ENCODE data around the gene SLC38A3. TPM values are rescaled to one million over a fixed set of nuclear protein-coding genes. Genes with fewer than 3 reads are reported as not detected.

SLC38A3 gene
- total RNA-seq, 1 experiment from 2014 or later = 16.8 TPM

DNA sequence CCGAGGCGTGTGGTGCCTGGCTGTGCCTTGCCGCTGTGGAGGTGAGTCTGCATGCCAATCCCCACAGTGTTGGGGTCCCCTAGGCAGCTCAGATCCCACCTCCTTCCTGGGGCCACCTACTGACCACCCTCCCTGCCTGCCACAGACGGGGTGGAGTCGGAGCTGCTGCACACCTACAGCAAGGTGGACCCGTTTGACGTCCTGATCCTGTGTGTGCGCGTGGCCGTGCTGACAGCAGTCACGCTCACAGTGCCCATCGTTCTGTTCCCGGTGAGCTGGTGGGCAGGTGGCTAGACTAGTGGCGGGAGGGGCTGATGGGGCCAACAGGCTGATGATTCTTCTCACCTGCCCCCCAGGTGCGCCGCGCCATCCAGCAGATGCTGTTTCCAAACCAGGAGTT lies 13.4 kb downstream of the SLC38A3 start:
- H3K27me3 ChIP-seq (replicated peaks; ENCODE audit: control insufficient read depth, insufficient read depth, low read length) = no peaks in the 10 kb centered on the region
- no TSS peak for BruUV-seq (replicated peaks)
- ChIA-PET CTCF (interaction anchor here (1.0 kb wide), 1 partner anchor 7 kb away, joined by 3 read pairs; no protein-coding TSS in a partner anchor), POLR2A (no interaction called here)
- Mint-ChIP-seq H3K4me1 (ENCODE audit: low read depth, unreplicated experiment) (no peaks in the 10 kb centered on the region), H3K27me3 (ENCODE audit: insufficient read depth, unreplicated experiment) (no peaks in the 10 kb centered on the region), H3K36me3 (ENCODE audit: insufficient read depth, unreplicated experiment) (peaks cover 6% of the 10 kb centered on the region), H3K4me3 (ENCODE audit: unreplicated experiment) (no peak overlapping the region), H3K9me3 (ENCODE audit: unreplicated experiment) (no peaks in the 10 kb centered on the region), H3K27ac (ENCODE audit: unreplicated experiment) (no peak overlapping the region)
- intact Hi-C loops (cut with micrococcal nuclease; ENCODE audit: unreplicated experiment) = no loop called here
- TF ChIP-seq, protein P1, sequence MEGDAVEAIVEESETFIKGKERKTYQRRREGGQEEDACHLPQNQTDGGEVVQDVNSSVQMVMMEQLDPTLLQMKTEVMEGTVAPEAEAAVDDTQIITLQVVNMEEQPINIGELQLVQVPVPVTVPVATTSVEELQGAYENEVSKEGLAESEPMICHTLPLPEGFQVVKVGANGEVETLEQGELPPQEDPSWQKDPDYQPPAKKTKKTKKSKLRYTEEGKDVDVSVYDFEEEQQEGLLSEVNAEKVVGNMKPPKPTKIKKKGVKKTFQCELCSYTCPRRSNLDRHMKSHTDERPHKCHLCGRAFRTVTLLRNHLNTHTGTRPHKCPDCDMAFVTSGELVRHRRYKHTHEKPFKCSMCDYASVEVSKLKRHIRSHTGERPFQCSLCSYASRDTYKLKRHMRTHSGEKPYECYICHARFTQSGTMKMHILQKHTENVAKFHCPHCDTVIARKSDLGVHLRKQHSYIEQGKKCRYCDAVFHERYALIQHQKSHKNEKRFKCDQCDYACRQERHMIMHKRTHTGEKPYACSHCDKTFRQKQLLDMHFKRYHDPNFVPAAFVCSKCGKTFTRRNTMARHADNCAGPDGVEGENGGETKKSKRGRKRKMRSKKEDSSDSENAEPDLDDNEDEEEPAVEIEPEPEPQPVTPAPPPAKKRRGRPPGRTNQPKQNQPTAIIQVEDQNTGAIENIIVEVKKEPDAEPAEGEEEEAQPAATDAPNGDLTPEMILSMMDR (IDR thresholded peaks at IDR 0.05; ENCODE audit: insufficient read depth in 1 of 2, low read depth in 1 of 2, low read length in 1 of 2, severe bottlenecking in 1 of 2, unreplicated experiment in 1 of 2) = no peak
- no peaks in the 10 kb centered on the region for H3K4me1 ChIP-seq
- H3K9me3 ChIP-seq = no peaks in the 10 kb centered on the region
- no peak overlapping the region for H3K4me3 ChIP-seq (ENCODE audit: low read depth, low read length)
- no peak for DNase-seq
- peaks cover 1% of the 10 kb centered on the region; the same call in 1 of the 2 replicates for H3K36me3 ChIP-seq (ENCODE audit: control insufficient read depth, insufficient read depth, low read length)

DNA sequence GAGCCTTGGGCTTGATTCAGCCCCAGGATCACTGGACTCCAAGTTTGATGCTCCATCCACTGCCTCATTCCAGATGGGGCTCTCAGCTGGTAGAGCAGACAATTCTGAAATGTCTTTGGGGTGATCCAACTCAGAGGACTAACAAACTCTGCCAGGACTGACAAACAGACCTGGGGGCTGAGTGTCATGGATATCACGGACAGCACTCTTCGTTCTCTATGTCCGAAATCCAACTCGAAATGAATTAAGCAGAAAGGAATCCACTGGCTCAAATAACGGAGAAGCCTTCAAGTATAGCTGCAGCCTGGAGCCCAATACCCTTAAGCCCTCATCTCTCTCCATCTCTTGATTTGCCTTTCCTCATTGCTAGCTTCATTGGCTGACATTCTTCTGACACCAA lies 14.2 kb downstream of the SLC38A3 start:
- H3K27me3 ChIP-seq (replicated peaks; ENCODE audit: control insufficient read depth, insufficient read depth, low read length) = no peaks in the 10 kb centered on the region
- Mint-ChIP-seq H3K4me1 (ENCODE audit: low read depth, unreplicated experiment) (no peaks in the 10 kb centered on the region), H3K9me3 (ENCODE audit: unreplicated experiment) (no peaks in the 10 kb centered on the region), H3K27ac (ENCODE audit: unreplicated experiment) (no peak overlapping the region), H3K4me3 (ENCODE audit: unreplicated experiment) (no peak overlapping the region), H3K36me3 (ENCODE audit: insufficient read depth, unreplicated experiment) (peaks cover 6% of the 10 kb centered on the region), H3K27me3 (ENCODE audit: insufficient read depth, unreplicated experiment) (no peaks in the 10 kb centered on the region)
- H3K4me3 ChIP-seq (ENCODE audit: low read depth, low read length) = no peak overlapping the region
- TF ChIP-seq, protein P1 (IDR thresholded peaks at IDR 0.05; ENCODE audit: insufficient read depth in 1 of 2, low read depth in 1 of 2, low read length in 1 of 2, severe bottlenecking in 1 of 2, unreplicated experiment in 1 of 2) = no peak
- no peaks in the 10 kb centered on the region for H3K4me1 ChIP-seq
- no TSS peak for BruUV-seq (replicated peaks)
- POLR2A ChIA-PET = no interaction called here
- H3K9me3 ChIP-seq = no peaks in the 10 kb centered on the region
- H3K36me3 ChIP-seq (ENCODE audit: control insufficient read depth, insufficient read depth, low read length) = peaks cover 1% of the 10 kb centered on the region; the same call in 1 of the 2 replicates
- intact Hi-C loops (cut with micrococcal nuclease; ENCODE audit: unreplicated experiment) = no loop called here
- DNase-seq = no peak
- CTCF ChIA-PET = no interaction called here

GRCh38 chr3:50220109-50220508 lies 15.0 kb downstream of the SLC38A3 start:
- Mint-ChIP-seq H3K4me1 (ENCODE audit: low read depth, unreplicated experiment) (no peaks in the 10 kb centered on the region), H3K36me3 (ENCODE audit: insufficient read depth, unreplicated experiment) (peaks cover 6% of the 10 kb centered on the region), H3K27me3 (ENCODE audit: insufficient read depth, unreplicated experiment) (no peaks in the 10 kb centered on the region), H3K27ac (ENCODE audit: unreplicated experiment) (no peak overlapping the region), H3K9me3 (ENCODE audit: unreplicated experiment) (no peaks in the 10 kb centered on the region), H3K4me3 (ENCODE audit: unreplicated experiment) (no peak overlapping the region)
- no TSS peak for BruUV-seq (replicated peaks)
- TF ChIP-seq, protein P1 (IDR thresholded peaks at IDR 0.05; ENCODE audit: insufficient read depth in 1 of 2, low read depth in 1 of 2, low read length in 1 of 2, severe bottlenecking in 1 of 2, unreplicated experiment in 1 of 2) = no peak
- peaks cover 1% of the 10 kb centered on the region; the same call in 1 of the 2 replicates for H3K36me3 ChIP-seq (ENCODE audit: control insufficient read depth, insufficient read depth, low read length)
- no peaks in the 10 kb centered on the region for H3K27me3 ChIP-seq (replicated peaks; ENCODE audit: control insufficient read depth, insufficient read depth, low read length)
- no peaks in the 10 kb centered on the region for H3K4me1 ChIP-seq
- intact Hi-C loops (cut with micrococcal nuclease; ENCODE audit: unreplicated experiment) = no loop called here
- CTCF ChIA-PET = interaction anchor here (2.1 kb wide), 1 partner anchor 25 kb away, joined by 27 read pairs; no protein-coding TSS in a partner anchor
- H3K4me3 ChIP-seq (ENCODE audit: low read depth, low read length) = no peak overlapping the region
- POLR2A ChIA-PET = no interaction called here
- no peaks in the 10 kb centered on the region for H3K9me3 ChIP-seq
- no peak for DNase-seq
